Measurements from ENCODE around the gene RPS6KA2. TPM values are rescaled to one million over a fixed set of nuclear protein-coding genes. Genes with fewer than 3 reads are reported as not detected.

Gene RPS6KA2
- total RNA-seq, 1 experiment from 2014 or later: 12.3 TPM

DNA sequence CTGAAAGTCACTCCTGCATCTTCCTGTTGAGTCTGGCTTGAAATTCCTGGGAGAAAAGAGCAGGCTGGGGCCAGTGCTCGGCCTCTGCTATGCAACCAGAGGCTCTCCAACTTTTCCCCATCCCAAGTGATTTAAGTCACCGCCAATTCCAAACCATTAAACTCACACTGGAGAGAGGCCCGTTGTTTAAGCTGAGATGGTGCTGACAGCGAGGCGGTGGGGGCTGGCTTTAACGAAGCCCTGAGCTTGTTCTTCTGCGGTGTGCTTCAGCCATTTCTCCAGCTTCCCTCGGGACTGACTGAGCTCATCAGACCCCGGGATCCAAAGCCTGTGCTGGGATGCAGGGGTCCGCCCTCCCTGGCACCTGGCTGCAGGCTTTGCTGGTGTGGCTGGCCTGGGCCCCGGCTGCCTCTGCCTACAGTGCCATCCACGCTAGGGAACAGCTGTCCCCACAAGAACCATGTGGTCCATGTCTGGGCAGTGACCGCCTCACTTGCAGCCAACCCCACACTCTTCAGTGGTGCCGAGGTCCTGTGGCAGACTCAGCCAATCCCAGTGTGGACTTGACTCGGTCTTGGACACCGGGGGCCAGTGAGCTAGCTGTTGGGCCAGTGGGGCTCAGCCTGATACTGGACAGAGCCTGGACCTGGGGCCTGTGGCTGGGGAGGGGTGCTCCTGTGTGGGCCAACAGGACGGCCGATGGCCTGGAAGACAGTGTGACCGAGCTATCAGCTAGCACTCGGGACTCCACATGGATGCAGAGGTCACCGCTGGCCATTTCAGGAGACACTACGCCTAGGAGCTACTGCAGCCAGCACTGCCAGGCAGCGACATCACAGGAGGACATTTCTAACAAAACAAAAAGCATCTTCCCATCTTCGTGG, 61.7 kb downstream of the RPS6KA2 start:
- H3K4me1 Mint-ChIP-seq: peaks cover 16 to 18% of the 10 kb centered on the region in 2 experiments
- H3K56ac ChIP-seq (ENCODE audit: insufficient read length, low read depth, low read length): no peak overlapping the region

More for the DNA sequence above, 61.7 kb downstream of the RPS6KA2 start:
- no peak overlapping the region for H2BK15ac ChIP-seq (ENCODE audit: low read depth, low read length)
- no peak overlapping the region for H3K9ac ChIP-seq (ENCODE audit: extremely low read depth, insufficient read length, low read length)
- H3K4me1 ChIP-seq (ENCODE audit: insufficient read depth, low read length): 0 out of 2 replicates have a peak, but pooled peaks cover 5% of the 10 kb centered on the region
- H2BK5ac ChIP-seq (ENCODE audit: insufficient read length, low read length): no peak overlapping the region
- no peaks in the 10 kb centered on the region; the same call in 1 of the 2 replicates for H3K79me2 ChIP-seq (ENCODE audit: insufficient read depth, low read length)
- no peak overlapping the region for H2BK120ac ChIP-seq (ENCODE audit: low read depth, low read length, poor library complexity, severe bottlenecking)
- Mint-ChIP-seq H3K9me3 (no peaks in the 10 kb centered on the region), H3K27ac (peak overlapping the region in 1 of 3 experiments; percentile 78; a peak in 3 of 7 replicates), H3K36me3 (ENCODE audit: insufficient read depth in 1 of 3, low read depth in 3 of 3) (no peaks in the 10 kb centered on the region; a peak in 1 of 7 replicates), H3K4me3 (no peak overlapping the region), H3K27me3 (ENCODE audit: low read depth) (no peaks in the 10 kb centered on the region)
- H3T11ph ChIP-seq (ENCODE audit: low read length): no peak overlapping the region
- H3K18ac ChIP-seq (ENCODE audit: insufficient read length, low read depth, low read length): no peak overlapping the region
- no peak overlapping the region for H2AFZ ChIP-seq (ENCODE audit: low read length)
- no peaks in the 10 kb centered on the region for H3K27me3 ChIP-seq (ENCODE audit: insufficient read depth, low read length)
- no peak overlapping the region for H2AK5ac ChIP-seq (ENCODE audit: insufficient read length, low read length)
- DNase-seq: no peak
- H3K79me1 ChIP-seq (ENCODE audit: insufficient read depth, low read depth, low read length, poor library complexity, severe bottlenecking): no peaks in the 10 kb centered on the region
- H4K20me1 ChIP-seq (ENCODE audit: control insufficient read depth, insufficient read depth, insufficient read length): no peaks in the 10 kb centered on the region
- H3K27ac ChIP-seq (ENCODE audit: insufficient read length, low read depth, low read length): no peak overlapping the region
- no peak overlapping the region; the same call in 1 of the 2 replicates for H3K14ac ChIP-seq (ENCODE audit: insufficient read depth, low read length)
- no peak overlapping the region for H4K8ac ChIP-seq (replicated peaks; ENCODE audit: insufficient read length, low read depth, low read length)
- H3K4ac ChIP-seq (ENCODE audit: low read depth, low read length): no peak overlapping the region
- no peak overlapping the region for H2BK20ac ChIP-seq (ENCODE audit: low read depth, low read length, poor library complexity, severe bottlenecking)
- H3K23me2 ChIP-seq (ENCODE audit: insufficient read length, low read depth, low read length, poor library complexity, severe bottlenecking): no peaks in the 10 kb centered on the region
- H2BK12ac ChIP-seq (ENCODE audit: insufficient read length, low read depth, low read length): no peak overlapping the region
- no peaks in the 10 kb centered on the region for H3K9me3 ChIP-seq (ENCODE audit: control insufficient read depth, low read depth, low read length)
- H3K23ac ChIP-seq (ENCODE audit: insufficient read length, low read depth, low read length): no peak overlapping the region
- H3K4me2 ChIP-seq (ENCODE audit: insufficient read depth, insufficient read length, low read length): no peak overlapping the region
- no peak overlapping the region for H4K5ac ChIP-seq (ENCODE audit: insufficient read length, low read depth, low read length)
- no CpG with 5 or more reads among the region's 24 CpGs for WGBS (ENCODE audit: extremely low coverage, insufficient read length, low lambda C conversion rate)
- H4K91ac ChIP-seq (ENCODE audit: insufficient read length, low read depth, low read length): no peak overlapping the region
- no peak for TF ChIP-seq CTCF (conservative IDR thresholded peaks at IDR 0.05)
